GM19240 (cell line): ENCODE measurements around the gene KCNJ10.

Experiments used
- DNase-seq: peaks from one replicate; pipeline ENCODE4 v3.0.0; 2011; ENCODE audit warnings: low spot score; ENCODE audit not compliant: insufficient read length

KCNJ10 gene

DNA sequence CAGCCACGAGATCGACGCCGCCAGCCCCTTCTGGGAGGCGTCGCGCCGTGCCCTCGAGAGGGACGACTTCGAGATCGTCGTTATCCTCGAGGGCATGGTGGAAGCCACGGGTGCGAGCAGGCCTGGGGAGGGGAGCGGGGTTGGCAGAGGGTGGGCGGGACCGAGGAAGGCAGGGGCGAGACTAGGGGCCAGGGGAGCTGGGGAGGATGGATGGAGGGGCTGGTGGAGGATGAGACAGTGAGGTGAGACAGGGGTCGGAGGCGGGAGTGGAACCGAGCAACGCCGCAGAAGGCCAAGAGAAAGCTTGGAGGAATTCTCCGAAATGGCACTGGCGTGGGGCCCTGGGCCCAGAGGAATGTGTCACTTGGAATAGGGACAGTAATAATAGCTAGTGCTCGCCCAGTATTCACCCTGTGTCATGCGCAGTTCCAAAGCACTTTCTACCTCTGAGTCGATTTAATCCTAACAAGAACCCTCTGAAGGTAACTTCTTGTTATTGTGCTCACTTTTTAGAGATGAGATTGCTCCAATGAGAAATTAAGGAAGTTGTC is 14.9 kb upstream of the KCNJ10 start:
- no peak for DNase-seq

DNA sequence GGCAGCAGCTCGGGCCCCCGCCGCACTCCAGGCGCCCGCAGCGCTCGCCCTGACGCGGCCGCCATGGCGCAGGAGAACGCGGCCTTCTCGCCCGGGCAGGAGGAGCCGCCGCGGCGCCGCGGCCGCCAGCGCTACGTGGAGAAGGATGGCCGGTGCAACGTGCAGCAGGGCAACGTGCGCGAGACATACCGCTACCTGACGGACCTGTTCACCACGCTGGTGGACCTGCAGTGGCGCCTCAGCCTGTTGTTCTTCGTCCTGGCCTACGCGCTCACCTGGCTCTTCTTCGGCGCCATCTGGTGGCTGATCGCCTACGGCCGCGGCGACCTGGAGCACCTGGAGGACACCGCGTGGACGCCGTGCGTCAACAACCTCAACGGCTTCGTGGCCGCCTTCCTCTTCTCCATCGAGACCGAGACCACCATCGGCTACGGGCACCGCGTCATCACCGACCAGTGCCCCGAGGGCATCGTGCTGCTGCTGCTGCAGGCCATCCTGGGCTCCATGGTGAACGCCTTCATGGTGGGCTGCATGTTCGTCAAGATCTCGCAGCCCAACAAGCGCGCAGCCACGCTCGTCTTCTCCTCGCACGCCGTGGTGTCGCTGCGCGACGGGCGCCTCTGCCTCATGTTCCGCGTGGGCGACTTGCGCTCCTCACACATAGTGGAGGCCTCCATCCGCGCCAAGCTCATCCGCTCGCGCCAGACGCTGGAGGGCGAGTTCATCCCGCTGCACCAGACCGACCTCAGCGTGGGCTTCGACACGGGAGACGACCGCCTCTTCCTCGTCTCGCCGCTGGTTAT is 14.2 kb upstream of the KCNJ10 start:
- DNase-seq = peak; percentile 43

DNA sequence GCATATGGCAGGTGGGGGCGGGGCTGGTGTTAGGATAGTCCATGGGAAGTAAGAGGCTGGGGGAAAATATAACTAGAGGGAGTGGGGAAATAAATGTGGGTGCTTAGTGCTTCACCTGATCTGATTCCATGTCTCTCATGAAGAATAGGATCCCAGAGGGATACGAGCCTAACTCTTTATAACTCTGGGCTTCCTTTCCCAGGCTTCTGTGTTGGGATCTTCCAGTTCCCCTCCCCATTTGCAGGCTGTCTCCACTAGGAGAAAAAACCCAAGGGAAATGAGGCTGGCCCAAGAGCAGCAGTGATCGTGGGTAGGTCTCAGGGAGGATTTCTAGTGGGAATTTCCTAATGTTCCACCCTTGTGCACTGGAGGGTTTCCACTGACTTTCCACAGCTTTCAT is 13.0 kb upstream of the KCNJ10 start:
- DNase-seq = no peak

DNA sequence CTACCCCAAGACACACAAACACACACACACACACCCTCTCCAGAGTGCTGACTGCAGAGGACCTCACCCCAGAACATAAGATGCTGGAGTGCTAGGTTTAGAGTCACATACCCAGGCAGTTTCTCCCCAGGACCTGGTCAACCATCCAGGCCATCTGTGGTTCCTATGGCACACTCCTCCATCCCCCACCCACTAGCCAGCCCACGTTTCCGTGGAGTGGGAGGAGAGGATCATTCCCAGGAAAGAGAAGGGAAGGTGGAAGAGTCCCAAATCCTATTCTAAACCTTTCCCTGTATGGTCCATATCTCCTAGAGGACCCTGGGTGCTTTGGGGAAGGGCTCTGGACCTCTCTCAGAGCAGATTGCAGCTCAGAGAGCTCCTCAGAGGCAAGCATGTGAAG is 12.5 kb upstream of the KCNJ10 start:
- DNase-seq = no peak

DNA sequence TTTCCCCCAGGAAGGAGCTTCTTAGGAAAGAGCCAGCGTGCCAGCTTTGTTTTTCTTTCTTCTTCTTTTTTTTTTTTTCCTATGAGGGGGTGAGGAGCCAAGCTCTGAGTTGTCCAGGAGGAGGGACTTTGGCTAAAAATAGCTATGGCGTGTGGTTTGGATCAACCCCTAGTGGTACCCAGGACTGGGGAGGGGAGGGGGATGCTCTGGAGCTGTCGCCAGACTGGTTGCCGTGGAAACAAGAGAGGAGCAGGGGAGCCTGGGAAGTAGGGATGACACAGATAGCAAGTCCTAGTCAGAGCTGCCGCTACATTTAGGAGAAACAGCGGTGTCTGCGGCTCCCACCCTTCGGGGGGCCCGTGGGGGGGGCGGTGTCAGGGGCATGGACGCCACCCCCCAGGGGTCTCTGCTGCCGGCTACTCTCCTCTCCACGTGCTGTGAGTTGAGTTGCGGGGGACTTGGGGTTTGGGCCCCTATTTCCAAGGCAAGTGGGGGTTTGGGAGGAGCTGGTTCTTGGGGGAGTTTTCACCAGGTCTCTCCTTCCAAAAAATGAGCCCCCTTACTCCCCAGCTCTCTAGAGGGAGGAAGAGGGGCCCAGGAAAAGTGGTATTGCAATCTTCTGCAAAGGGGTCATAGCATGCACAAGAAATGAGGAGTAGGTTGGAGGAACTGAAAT is 11.4 kb upstream of the KCNJ10 start, which contains the start of gene KCNJ9:
KCNJ9 (plus strand) TSS at position 278 of the 676 bp plus-strand sequence. CDS start 2,493 bp downstream, outside the sequence.
- DNase-seq = no peak

DNA sequence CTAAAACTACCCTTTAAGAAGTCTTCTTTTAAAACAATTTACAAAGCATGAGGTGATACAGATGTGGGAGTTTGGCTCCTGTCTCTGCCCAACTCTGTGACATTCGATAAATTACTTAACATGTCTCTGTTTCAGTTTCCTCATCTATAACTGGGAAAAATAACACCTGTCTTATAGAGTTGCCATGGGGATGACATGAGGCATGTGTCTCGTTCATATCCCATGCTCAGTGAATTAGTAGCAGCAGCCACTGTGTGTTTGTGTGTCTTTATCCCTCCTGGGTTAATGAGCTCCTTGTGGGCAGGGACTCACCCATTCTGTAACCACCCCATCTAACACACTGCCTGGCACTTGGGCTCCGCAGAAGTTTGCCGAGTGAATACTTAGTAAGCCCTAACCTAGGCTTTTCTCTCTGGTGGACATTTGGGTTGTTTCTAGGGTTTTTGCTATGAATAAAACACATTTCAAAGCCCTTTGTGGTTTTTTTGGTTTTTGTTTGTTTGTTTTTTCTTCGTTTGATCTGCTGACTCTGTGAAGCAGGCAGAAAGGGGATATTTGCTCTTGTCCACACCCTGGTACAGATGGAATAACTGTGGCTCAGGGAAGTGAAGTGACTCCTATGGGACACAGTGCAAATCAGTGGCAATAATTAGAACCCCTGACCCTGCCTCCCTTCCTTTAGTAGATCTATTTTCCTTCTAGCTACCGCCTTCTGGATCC is 10.6 kb upstream of the KCNJ10 start:
- no peak for DNase-seq

DNA sequence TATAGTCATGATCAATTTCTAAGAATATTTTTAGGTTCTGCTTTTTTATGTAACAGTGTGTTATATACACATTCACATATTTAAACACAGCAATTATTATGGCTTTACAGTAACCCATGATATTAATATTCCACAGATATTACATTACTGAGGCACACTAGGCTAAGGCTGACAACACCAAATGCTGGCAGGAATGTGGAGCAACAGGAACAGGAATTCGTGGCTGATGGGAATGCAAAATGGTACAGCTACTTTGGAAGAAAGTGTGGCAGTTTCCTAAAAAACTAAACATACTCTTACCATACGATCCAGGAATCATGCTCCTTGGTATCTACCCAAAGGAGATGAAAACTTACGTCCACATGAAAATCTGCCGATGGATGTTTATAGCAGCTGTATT is 9.5 kb upstream of the KCNJ10 start:
- DNase-seq = no peak

DNA sequence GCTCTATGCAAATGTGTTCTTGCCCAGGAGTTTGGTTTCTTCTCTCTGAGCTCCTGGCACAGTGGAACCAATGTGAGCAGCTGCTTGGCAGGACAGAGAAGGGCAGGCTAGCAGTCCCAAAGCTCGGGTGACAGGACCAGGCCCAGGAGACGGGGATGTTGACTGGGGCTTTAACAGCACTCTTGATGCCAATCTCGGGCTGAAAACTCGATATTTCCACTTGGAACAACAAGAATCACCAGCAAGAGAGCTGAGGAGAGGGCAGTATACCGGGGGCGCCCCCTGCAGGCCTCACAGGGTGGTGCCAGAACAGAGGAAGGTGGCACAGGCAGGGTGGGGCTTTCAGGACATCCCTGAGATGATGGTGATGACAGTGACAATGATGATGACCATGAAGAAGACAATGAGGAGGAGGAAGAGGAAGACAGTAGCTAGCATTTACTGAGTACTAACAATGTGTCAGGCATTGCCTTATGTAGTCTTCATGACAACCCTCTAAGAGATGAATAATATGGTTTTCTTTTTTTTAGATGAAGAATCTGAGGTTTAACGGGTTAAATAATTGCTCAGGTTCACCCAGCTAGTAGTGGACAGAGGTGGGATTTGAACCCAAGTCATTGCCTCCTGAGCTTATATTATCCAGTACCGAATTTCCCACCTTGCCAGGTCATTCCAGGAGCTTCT is 8.7 kb upstream of the KCNJ10 start:
- peak; percentile 73 for DNase-seq

DNA sequence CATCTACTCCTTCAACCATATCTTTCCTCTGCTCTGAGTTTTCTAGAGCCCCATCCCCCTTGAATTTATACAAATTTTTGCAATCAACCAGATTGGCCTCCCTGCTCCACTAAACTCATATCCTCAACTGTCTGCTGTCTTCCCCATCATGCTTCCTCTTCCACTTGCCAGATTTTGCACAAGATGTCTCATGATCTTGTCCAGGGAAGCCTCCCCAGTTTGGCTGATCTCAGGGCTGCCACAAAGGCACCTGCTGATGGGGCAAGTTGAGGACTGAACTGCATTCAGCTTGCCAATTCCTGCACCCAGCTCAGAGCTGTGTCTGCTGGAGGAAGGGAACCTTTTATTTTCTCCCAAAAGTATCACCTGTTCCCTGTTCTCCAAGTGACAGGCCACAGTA is 7.5 kb upstream of the KCNJ10 start:
- DNase-seq = no peak

DNA sequence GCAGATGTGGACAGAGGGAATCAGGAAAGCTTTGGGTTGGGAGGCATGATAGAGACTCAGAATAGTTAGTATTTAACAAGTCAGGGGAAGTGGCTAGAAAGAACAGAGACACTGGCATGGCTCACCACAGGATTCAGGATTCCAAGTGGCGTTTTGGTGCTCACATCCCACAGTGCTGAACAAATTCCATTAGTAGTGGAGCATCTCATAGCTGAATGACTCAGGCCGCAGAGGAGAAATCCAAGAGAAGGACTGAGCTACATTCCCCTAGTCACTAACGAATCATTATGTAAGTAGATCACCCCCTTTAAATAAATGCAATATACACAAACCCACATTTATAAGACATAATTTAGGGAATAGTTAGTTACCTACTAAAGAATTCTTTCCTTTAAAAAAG is 6.3 kb upstream of the KCNJ10 start:
- DNase-seq = no peak

DNA sequence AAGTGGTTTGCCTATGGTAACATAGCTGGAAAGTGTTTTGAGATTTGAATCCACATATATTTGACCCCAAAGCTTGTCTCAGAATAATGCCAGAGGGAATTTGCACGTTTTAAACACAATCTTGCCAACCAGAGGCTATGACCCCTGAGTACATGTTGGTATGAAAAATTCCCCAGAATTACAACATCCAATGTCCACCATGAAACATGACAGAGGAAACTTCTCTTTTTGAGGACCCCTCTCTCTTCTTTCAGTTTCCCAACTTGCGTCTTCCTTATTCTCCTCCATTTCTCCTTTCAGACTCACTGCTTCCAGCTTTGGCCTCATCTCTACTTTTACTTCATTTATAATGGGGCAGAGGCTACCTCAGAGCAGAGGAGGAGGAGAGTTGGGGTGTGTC is 5.9 kb upstream of the KCNJ10 start:
- no peak for DNase-seq

DNA sequence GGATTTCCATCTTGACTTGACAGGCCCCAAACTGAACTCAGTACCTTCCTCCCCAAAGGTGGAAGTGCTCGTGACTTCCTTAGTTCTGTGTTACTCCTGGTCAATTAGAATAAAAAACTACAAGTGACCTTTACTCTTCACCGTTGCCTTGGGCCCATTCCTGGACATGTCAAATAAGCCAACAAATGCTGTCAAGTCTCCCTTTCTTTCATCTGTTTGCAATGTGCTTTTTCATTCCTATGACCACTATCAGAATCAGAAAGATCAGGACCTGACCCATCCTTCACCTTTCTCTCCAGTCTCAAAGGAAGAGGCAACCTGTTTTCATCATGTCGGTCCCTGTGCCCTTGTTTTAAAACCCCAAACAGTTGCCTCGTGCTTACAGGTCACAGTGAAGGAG is 4.9 kb upstream of the KCNJ10 start:
- no peak for DNase-seq

DNA sequence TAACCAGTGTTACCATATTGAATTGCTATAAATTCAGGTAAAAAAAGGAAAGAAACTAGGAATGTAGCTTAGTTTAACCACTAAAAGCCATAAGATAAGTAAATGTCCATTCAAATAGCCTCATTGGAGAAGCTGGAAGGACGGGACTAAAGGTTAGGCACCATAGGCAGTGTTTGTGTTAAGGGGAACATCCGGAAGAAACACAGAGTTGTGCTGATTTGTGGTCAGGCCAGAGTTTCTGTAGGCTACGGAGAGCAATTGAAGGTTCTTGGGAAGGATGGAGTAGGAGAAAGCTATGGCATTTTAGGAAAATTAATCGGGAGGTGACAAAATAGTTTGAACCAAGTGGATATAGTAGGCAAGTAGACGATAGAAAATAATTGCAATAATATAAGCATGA is 1.3 kb upstream of the KCNJ10 start:
- DNase-seq = no peak

DNA sequence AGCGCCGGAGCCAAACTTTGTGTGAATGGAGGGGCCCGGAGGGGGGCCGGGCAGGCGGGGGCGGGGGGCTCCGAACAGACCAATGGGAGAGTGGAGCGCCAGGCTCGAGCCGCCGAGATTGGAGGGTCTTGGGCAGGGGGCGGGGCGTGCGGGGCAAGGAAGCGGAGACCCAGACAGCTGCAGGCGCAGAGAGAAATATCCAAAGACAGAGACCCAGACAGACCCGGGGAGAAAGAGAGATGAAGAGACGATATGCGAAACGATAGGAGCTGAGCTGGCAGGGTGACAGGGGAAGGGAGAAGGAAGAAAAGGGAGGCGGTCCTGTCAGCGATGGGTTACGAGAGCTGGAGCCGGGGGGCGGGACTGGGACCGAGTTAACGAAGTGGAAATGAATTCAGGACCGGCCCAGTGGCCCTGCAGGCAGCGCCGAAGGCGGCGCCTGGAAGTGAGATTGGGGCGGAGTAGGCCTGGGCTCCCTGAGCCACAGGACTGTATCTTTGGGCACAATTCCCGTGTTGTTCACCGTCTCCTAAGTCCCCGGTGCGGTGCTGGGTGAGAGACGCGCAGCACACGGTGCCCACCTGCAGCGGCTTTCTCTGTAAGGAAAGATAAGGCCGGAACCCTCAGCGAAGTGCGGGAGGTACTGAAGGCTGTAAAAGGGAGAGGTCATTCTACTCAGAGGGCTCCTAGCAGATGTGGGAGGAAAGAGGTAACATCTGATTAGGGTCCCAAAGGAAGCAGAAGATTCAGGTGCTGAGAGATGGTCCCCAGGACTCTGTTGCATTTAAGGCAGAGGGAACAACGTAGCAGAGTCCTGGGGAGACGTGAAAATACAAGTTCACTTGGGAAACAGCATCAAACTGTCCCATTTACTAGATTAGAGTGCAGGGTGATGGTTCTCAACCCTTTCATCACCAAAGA is 543 bp upstream of the KCNJ10 start:
- no peak for DNase-seq

DNA sequence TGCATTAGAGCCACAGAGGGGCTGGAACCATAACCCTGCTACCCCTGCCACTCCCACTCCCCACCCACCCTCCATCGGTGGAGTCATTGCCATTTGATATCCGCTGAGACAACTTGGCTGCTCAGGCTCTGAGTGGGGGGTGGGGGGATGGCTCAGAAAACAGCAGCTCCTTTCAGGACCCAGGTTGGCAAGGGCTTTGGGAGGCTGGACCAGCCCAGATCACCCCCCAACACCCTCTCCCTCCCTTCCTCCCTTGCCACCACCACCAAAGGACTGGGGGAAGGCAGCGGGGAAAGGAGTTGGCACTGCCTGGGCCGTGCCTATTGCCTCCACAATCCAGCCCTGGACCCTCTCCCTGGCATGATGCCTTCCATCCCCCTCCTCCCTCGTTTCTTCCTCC is 1.7 kb downstream of the KCNJ10 start:
- no peak for DNase-seq

DNA sequence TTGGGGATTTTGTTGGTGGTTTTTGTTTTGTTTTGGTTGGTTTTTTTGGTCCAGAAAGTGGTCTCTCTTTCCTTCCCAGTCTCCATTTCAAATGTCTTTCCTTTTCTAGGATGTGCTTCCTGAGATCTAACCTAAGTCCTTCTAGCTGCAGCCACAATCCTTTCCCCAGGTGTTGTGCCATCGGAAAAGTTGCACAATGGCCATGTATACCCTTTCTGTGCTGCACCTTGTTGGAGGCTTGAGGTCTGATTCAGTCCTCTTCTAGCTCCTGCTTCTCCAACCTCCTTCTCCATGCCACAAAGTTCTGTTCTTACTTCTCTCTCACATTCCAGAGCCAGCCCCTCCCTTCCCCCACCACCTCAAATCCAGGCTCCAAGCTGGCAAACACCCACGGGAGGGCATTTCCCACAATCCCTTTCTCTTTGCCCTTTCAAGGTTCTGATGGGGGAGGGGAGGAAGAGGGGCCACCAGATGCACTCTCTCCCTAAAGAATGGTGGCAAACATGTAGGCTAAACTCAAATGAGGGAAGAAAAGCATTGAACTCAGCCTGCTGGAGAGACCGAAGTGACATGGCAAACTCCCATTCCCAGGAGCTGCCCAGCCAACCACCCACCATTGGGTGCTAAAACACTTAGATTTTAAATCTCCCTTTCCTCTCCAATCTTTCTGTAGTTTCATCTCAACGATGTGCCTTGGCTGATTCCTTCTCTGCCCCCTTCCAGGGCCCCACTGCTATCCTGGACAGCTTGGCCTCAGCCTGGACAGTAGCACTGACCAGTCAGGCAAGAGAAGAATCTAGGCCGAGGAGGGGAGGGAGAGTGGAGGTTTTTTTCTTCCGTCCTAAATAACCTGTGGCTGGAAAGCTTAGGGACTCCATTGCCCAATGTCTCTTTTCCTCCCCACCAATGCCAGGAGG is 2.9 kb downstream of the KCNJ10 start:
- DNase-seq = no peak

DNA sequence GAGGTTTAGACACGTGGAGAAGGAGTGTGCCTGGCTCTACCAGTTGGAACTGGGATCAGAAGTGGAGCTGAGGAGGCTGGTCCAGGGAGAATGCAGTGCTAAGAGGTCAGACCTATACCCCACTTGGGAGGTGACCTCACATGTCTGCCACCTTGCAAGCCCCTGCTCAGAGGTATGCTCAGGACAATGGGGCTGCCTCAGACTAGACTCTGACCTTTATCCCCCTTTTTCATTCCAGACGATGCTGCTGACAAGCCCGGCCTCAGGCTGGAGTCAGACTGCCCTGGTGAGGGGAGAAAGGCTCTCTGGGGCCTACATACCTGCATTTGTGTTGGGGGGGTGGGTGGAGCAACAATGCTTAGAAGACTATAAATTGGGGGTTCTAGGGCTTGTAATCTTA is 5.2 kb downstream of the KCNJ10 start:
- DNase-seq = no peak

DNA sequence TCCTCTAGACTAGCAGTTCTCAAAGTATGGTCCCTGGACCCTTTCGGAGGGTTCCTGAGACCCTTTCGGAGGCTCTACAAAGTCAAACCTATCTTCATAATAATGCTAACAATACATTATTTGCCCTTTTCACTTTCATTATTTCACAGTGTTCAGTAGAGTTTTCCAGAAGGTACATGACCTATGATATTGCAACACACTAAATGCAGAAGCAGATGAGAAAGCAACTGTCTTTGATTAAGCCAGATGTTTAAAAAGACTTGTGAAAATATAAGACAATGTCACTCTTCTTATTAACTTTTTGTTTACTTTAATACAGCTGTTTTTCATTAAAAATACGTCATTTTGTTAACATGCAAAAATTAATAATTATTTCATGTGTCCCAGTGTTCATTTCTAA is 5.8 kb downstream of the KCNJ10 start:
- DNase-seq = no peak

DNA sequence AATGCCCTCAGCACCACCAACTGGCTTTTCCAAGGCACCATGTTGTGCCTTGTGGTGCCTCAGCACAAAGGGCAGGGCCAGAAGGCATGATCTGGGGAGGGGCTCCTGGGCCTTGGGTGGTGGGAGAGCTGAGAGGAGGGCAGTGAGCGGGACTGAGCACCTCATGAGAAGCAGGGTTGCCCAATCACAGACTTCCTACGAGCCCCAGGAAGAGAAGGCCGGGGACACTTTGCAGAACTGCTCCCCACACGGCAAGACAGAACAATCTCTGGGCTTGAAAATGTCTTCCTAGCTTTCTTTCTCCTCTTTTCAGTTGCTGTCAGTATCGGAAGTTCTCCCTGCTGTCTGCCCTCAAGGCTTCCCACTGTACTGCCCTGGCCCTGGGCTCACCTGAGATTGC is 6.8 kb downstream of the KCNJ10 start:
- DNase-seq = no peak

DNA sequence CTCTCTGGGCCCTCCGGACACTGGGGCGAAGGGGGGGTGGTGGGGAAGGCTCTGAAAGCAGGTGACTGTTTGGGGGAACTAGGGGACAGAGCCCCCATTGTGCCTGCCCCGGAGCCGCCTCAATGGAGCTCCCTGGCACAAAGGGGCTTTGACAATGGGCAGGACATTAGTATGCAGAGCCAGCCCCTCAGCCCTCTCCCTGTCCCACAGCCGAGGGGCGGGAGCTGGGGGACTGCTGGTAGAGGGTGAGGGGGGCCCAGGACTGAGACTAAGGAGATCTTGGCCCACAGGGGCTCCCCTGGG is 7.8 kb downstream of the KCNJ10 start:
- DNase-seq = no peak
